ENCODE results near the gene MAP1S.
A peak's percentile ranks its signal among the peaks of the same experiment; 100 is the strongest.

The MAP1S gene

GRCh38 chr19:17757125-17757524, 37.8 kb downstream of the MAP1S start:
- peak; percentile 42 for DNase-seq (ENCODE audit: low read depth, low spot score)
- TF ChIP-seq, protein P1, sequence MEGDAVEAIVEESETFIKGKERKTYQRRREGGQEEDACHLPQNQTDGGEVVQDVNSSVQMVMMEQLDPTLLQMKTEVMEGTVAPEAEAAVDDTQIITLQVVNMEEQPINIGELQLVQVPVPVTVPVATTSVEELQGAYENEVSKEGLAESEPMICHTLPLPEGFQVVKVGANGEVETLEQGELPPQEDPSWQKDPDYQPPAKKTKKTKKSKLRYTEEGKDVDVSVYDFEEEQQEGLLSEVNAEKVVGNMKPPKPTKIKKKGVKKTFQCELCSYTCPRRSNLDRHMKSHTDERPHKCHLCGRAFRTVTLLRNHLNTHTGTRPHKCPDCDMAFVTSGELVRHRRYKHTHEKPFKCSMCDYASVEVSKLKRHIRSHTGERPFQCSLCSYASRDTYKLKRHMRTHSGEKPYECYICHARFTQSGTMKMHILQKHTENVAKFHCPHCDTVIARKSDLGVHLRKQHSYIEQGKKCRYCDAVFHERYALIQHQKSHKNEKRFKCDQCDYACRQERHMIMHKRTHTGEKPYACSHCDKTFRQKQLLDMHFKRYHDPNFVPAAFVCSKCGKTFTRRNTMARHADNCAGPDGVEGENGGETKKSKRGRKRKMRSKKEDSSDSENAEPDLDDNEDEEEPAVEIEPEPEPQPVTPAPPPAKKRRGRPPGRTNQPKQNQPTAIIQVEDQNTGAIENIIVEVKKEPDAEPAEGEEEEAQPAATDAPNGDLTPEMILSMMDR (IDR thresholded peaks at IDR 0.05; ENCODE audit: low read depth, low read length): no peak
- no peak overlapping the region for H3K4me3 ChIP-seq (ENCODE audit: low read depth, low read length)
- in situ Hi-C loops (cut with HindIII; ENCODE audit: low sequenced_read_pairs): no loop called here

GRCh38 chr19:17758515-17758914, 39.2 kb downstream of the MAP1S start:
- in situ Hi-C loops (cut with HindIII; ENCODE audit: low sequenced_read_pairs): no loop called here
- TF ChIP-seq, protein P1 (IDR thresholded peaks at IDR 0.05; ENCODE audit: low read depth, low read length): no peak
- no peak for DNase-seq (ENCODE audit: low read depth, low spot score)
- no peak overlapping the region for H3K4me3 ChIP-seq (ENCODE audit: low read depth, low read length)

DNA sequence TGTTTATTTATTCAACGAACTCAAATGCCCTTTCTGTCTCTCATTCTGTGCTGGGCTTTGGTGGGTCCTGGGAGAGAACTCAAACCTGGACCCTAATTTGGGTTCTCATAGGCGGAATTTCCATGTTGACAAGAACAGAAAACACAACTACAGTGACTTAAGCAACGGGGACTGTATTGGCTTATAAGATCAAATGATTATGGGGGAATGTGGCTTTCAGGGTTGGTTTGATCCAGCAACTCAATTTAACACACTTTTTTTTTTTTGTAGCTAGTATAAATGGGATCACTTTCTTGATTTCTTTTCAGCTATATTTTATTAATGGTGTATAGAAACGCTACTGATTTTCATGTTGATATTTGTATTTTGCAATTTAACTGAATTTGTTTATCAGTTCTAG, 41.9 kb downstream of the MAP1S start:
- in situ Hi-C loops (cut with HindIII; ENCODE audit: low sequenced_read_pairs): no loop called here
- TF ChIP-seq, protein P1 (IDR thresholded peaks at IDR 0.05; ENCODE audit: low read depth, low read length): no peak
- H3K4me3 ChIP-seq (ENCODE audit: low read depth, low read length): no peak overlapping the region
- DNase-seq (ENCODE audit: low read depth, low spot score): no peak

- in situ Hi-C loops (cut with HindIII; ENCODE audit: low sequenced_read_pairs): no loop called here
- peak; percentile 61 for DNase-seq (ENCODE audit: low read depth, low spot score)
- TF ChIP-seq, protein P1 (IDR thresholded peaks at IDR 0.05; ENCODE audit: low read depth, low read length): no peak
- H3K4me3 ChIP-seq (ENCODE audit: low read depth, low read length): no peak overlapping the region
Measured at GRCh38 chr19:17762505-17763229, 43.4 kb downstream of the MAP1S start.

GRCh38 chr19:17764348-17764747, 45.1 kb downstream of the MAP1S start:
- DNase-seq (ENCODE audit: low read depth, low spot score): no peak
- no peak overlapping the region for H3K4me3 ChIP-seq (ENCODE audit: low read depth, low read length)
- in situ Hi-C loops (cut with HindIII; ENCODE audit: low sequenced_read_pairs): no loop called here
- TF ChIP-seq, protein P1 (IDR thresholded peaks at IDR 0.05; ENCODE audit: low read depth, low read length): no peak

DNA sequence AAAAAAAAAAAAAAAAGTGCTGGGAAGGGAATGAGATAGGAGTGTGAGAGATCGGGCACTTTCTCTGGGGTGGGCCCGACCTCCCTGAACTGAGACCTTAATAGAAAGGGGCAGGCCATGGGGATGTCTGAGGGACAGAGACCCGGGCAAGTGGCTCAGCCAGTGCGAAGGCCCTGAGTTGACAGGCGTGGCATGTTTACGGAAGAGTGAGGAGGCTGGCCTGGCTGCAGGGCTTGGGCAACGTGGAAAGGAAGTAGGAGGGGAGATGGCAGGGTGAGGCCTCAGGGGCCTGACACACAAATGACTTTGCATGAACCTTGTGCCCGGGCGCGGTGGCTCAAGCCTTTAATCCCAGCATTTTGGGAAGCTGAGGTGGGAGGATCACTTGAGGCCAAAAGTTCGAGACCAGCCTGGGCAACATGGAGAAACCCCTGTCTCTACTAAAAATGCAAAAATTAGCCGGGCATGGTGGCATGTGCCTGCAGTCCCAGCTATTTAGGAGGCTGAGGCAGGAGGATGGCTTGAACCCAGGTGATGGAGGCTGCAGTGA, 45.9 kb downstream of the MAP1S start:
- TF ChIP-seq, protein P1 (IDR thresholded peaks at IDR 0.05; ENCODE audit: low read depth, low read length): no peak
- no peak for DNase-seq (ENCODE audit: low read depth, low spot score)
- in situ Hi-C loops (cut with HindIII; ENCODE audit: low sequenced_read_pairs): no loop called here
- H3K4me3 ChIP-seq (ENCODE audit: low read depth, low read length): no peak overlapping the region

Measured in astrocyte of the spinal cord (primary cell).